K562 (cell line): ENCODE results near the gene TNFAIP8L1. TPM values are rescaled to one million over a fixed set of nuclear protein-coding genes. Genes with fewer than 3 reads are reported as not detected.

Experiments used
- ATAC-seq: fragments of 200-7000 bp; cut with Tn5 transposase; 3 replicates; pipeline ENCODE4 v1.9.1; 2020; ENCODE audit warnings: moderate library complexity
- BruUV-seq: library from RNA; stranded (reverse); fragments of 400-500 nt; replicated peaks from 2 replicates; lab custom pipeline; 2021; lab: Mats Ljungman, UMichigan
- CTCF ChIA-PET: fragments of 300-600 bp; formaldehyde crosslinking; extraction: SDS; loops from one replicate; lab custom pipeline; 2021; ENCODE audit warnings: low intra/inter-chr PET ratio; lab: Yijun Ruan, JAX
- POLR2A ChIA-PET: fragments of 300-600, 350-650 bp; sonication (Branson Sonifier 250); formaldehyde crosslinking; extraction: SDS; loops from one replicate; lab custom pipeline; 2021; ENCODE audit warnings: antibody characterized with exemption, inconsistent platforms; lab: Yijun Ruan, JAX
- DNase-seq, 4 experiments: peaks; one replicate each; pipeline versions ENCODE4 v3.0.0 to v3.0.0-alpha.2; 2011 to 2018; ENCODE audit warnings: low spot score in 3 of 4, mixed read lengths in 3 of 4; ENCODE audit errors: extremely low read depth in 1 of 4
- FAIRE-seq: peaks from 2 replicates; lab custom pipeline; 2011; peaks lifted over from hg19 to GRCh38; lab: Jason Lieb, UNC
- H2AFZ ChIP-seq: 2 replicates; pipeline ENCODE4 v1.6.0; 2011; ENCODE audit warnings: low read depth, low read length, control low read depth, inconsistent platforms
- H3K27ac ChIP-seq: fragments of 200-600 bp; 3 replicates; pipeline ENCODE4 v1.8.0; 2011; ENCODE audit warnings: low read depth, mild to moderate bottlenecking, control low read depth, inconsistent platforms, low read length, moderate library complexity, mixed read lengths; ENCODE audit errors: extremely low read depth
- H3K27me3 ChIP-seq, 2 experiments: fragments of 300-600 bp in 1 of 2; 2 replicates in 1 of 2; 3 replicates in 1 of 2; pipeline versions ENCODE4 v1.6.0 to v1.8.0; 2011; ENCODE audit warnings: inconsistent platforms in 2 of 2, low read length in 2 of 2, mild to moderate bottlenecking in 1 of 2, mixed read lengths in 1 of 2, moderate library complexity in 1 of 2; ENCODE audit not compliant: control insufficient read depth in 2 of 2, insufficient read depth in 2 of 2
- H3K36me3 ChIP-seq: fragments of 300-600 bp; 3 replicates; pipeline ENCODE4 v1.8.0; 2011; ENCODE audit warnings: mild to moderate bottlenecking, low read length, inconsistent platforms; ENCODE audit not compliant: control insufficient read depth, insufficient read depth
- H3K4me1 ChIP-seq, 2 experiments: fragments of 200-600 bp in 1 of 2; replicated peaks in 1 of 2; 2 replicates in 1 of 2; 3 replicates in 1 of 2; pipeline versions ENCODE4 v1.5.1 to v1.8.0; 2011; ENCODE audit warnings: inconsistent platforms in 2 of 2, low read length in 2 of 2, mild to moderate bottlenecking in 1 of 2, mixed read lengths in 1 of 2, moderate library complexity in 1 of 2; ENCODE audit not compliant: control insufficient read depth in 2 of 2, insufficient read depth in 2 of 2
- H3K4me2 ChIP-seq: 2 replicates; pipeline ENCODE4 v1.6.1; 2011; ENCODE audit warnings: low read length, control low read depth, inconsistent platforms, mixed read lengths; ENCODE audit not compliant: insufficient read depth
- H3K4me3 ChIP-seq: fragments of 200-600 bp; sonication (generic), shearing (Covaris generic); 2 replicates; pipeline ENCODE4 v1.5.1; 2016; ENCODE audit warnings: control low read depth, inconsistent platforms
- H3K79me2 ChIP-seq: fragments of 200-600 bp; 3 replicates; pipeline ENCODE4 v1.8.0; 2011; ENCODE audit warnings: low read length, inconsistent platforms; ENCODE audit not compliant: control insufficient read depth, insufficient read depth
- H3K9ac ChIP-seq, 2 experiments: 2 replicates each; pipeline versions ENCODE4 v1.6.0 to v1.6.1; 2011; ENCODE audit warnings: low read depth in 2 of 2, low read length in 2 of 2, control low read depth in 1 of 2, inconsistent platforms in 1 of 2, mild to moderate bottlenecking in 1 of 2, mixed read lengths in 1 of 2; ENCODE audit not compliant: insufficient read depth in 1 of 2
- H3K9me1 ChIP-seq: one replicate; pipeline ENCODE4 v1.6.0; 2011; ENCODE audit warnings: inconsistent platforms, mild to moderate bottlenecking, low read length, moderate library complexity; ENCODE audit not compliant: control insufficient read depth, insufficient read depth
- H3K9me3 ChIP-seq: replicated peaks from 2 replicates; pipeline ENCODE4 v1.5.1; 2011; ENCODE audit warnings: low read depth, low read length, inconsistent platforms; ENCODE audit not compliant: control insufficient read depth, insufficient read depth
- H4K20me1 ChIP-seq: replicated peaks from 2 replicates; pipeline ENCODE4 v1.6.1; 2011; ENCODE audit warnings: low read length, inconsistent platforms, mixed read lengths; ENCODE audit not compliant: control insufficient read depth, insufficient read depth
- CEBPG ChIP-seq, 3 experiments: fragments of 200-800 bp in 1 of 3; sonication (Bioruptor generic) in 1 of 3; sonication (generic) in 1 of 3; formaldehyde crosslinking in 1 of 3; IDR thresholded peaks in 2 of 3; conservative IDR thresholded peaks in 1 of 3; 2 replicates each; pipeline versions ENCODE4 v1.6.1 to v1.8.0; 2016 to 2022; ENCODE audit warnings: missing compliant biosample characterization in 2 of 3, missing genetic modification characterization in 2 of 3, mild to moderate bottlenecking in 1 of 3, missing genetic modification reagents in 1 of 3
- CHD1 ChIP-seq: fragments of 200-600 bp; sonication (generic); IDR thresholded peaks from one replicate; pipeline ENCODE4 v1.6.1; 2012; ENCODE audit warnings: mild to moderate bottlenecking, moderate library complexity, low read length, inconsistent platforms
- GTF2F1 ChIP-seq: IDR thresholded peaks from 2 replicates; pipeline ENCODE4 v1.6.1; 2011; ENCODE audit warnings: low read depth, low read length, improper control_type of control experiment
- HDAC6 ChIP-seq: IDR thresholded peaks from 2 replicates; pipeline ENCODE4 v1.6.1; 2012; ENCODE audit warnings: low read depth, mild to moderate bottlenecking, control low read depth, inconsistent platforms, low read length, moderate library complexity
- MYC ChIP-seq, 2 experiments: fragments of 250-450 bp in 1 of 2; sonication (Bioruptor Pico) in 1 of 2; IDR thresholded peaks; 2 replicates each; pipeline versions ENCODE4 v1.5.1 to v1.6.1; 2012 to 2021; ENCODE audit warnings: low read depth in 2 of 2, borderline replicate concordance in 1 of 2, improper control_type of control experiment in 1 of 2, low read length in 1 of 2, mild to moderate bottlenecking in 1 of 2, moderate library complexity in 1 of 2
- PHF20 ChIP-seq: fragments of 450-650 bp; IDR thresholded peaks from 2 replicates; pipeline ENCODE4 v1.6.1; 2018; ENCODE audit not compliant: partially characterized antibody
- PHTF2 ChIP-seq: fragments of 250-450 bp; sonication (Bioruptor Pico); IDR thresholded peaks from 2 replicates; pipeline ENCODE4 v1.5.0; 2021; ENCODE audit warnings: mild to moderate bottlenecking
- RFX1 ChIP-seq: fragments of 450-650 bp; IDR thresholded peaks from 2 replicates; pipeline ENCODE4 v1.6.1; 2016; ENCODE audit warnings: mild to moderate bottlenecking, moderate library complexity
- TEAD2 ChIP-seq: fragments of 450-650 bp; IDR thresholded peaks from 2 replicates; pipeline ENCODE4 v1.6.1; 2016; ENCODE audit warnings: missing genetic modification characterization, control low read depth, missing compliant biosample characterization
- ZNF431 ChIP-seq: sonication (generic); formaldehyde crosslinking; IDR thresholded peaks from 2 replicates; pipeline ENCODE4 v1.8.0; 2022; ENCODE audit warnings: mild to moderate bottlenecking, missing genetic modification reagents
- ZNF583 ChIP-seq: fragments of 250-450 bp; sonication (Bioruptor Pico); IDR thresholded peaks from 2 replicates; pipeline ENCODE4 v1.4.0; 2020
- WGBS: fragments of 100-300 bp; shearing (Covaris generic); methylation state at CpG from one replicate; pipeline ENCODE4 v1.1.6; 2016; ENCODE audit warnings: low coverage, mixed read lengths; ENCODE audit not compliant: insufficient coverage; ENCODE audit errors: missing lambda C conversion rate; 5-methylcytosine and 5-hydroxymethylcytosine counted together
- in situ Hi-C: fragments of 300-500 bp; cut with MboI; formaldehyde crosslinking; loops from 4 replicates; pipeline ENCODE4 v1.15.0; 2018; ENCODE audit warnings: inconsistent platforms, mixed read lengths
- intact Hi-C: fragments of 100-400 bp; cut with micrococcal nuclease; formaldehyde crosslinking; loops from 2 replicates; pipeline ENCODE4 v1.14.2; 2022
- polyA plus RNA-seq, 8 experiments: library from polyadenylated mRNA; depleted of rRNA in 4 of 8; stranded (reverse) in 5 of 8; unstranded in 3 of 8; fragments of >200 nt; fragmentation: Nextera tagmentation in 2 of 8; fragmentation: Illumina TruSeq in 1 of 8; extraction: Ambion mirVana in 2 of 8; extraction: Trizol in 1 of 8; gene quantifications; 2 replicates each; pipeline versions ENCODE4 v1.2.1 to v1.2.3, GENCODE V29; 2011 to 2014; ENCODE audit warnings: inconsistent platforms in 1 of 8, missing spikeins in 1 of 8
- total RNA-seq, 7 experiments: library from RNA; depleted of rRNA in 6 of 7; stranded (reverse); fragments of >200 nt in 6 of 7; fragmentation: Illumina TruSeq in 2 of 7; extraction: Trizol in 2 of 7; gene quantifications; 2 replicates each; pipeline versions ENCODE4 v1.2.1 to v1.2.3, GENCODE V29; 2011 to 2021; ENCODE audit warnings: low replicate concordance in 1 of 7
- TF ChIP-seq, protein P1 (sequence below): sonication (generic); formaldehyde crosslinking; IDR thresholded peaks from 2 replicates; pipeline ENCODE4 v1.8.0; 2023; ENCODE audit warnings: mild to moderate bottlenecking, missing genetic modification reagents
- TF ChIP-seq, protein P2 (sequence below): sonication (generic); formaldehyde crosslinking; IDR thresholded peaks from 2 replicates; pipeline ENCODE4 v1.8.1; 2023; ENCODE audit warnings: mild to moderate bottlenecking, missing genetic modification reagents
- TF ChIP-seq, protein P3 (sequence below): fragments of 450-650 bp; IDR thresholded peaks from 2 replicates; pipeline ENCODE4 v1.6.1; 2016
- TF ChIP-seq, protein P4 (sequence below): sonication (generic); formaldehyde crosslinking; IDR thresholded peaks from 2 replicates; pipeline ENCODE4 v1.8.0; 2022; ENCODE audit warnings: missing genetic modification reagents, mild to moderate bottlenecking, borderline replicate concordance

The TNFAIP8L1 gene
- total and polyA plus RNA-seq, 9 of the 15 experiments (the other 6 are each of a cell fraction or from before 2014, with no cell fraction given) = 0.69 to 9.3 (median 4.9) TPM

DNA sequence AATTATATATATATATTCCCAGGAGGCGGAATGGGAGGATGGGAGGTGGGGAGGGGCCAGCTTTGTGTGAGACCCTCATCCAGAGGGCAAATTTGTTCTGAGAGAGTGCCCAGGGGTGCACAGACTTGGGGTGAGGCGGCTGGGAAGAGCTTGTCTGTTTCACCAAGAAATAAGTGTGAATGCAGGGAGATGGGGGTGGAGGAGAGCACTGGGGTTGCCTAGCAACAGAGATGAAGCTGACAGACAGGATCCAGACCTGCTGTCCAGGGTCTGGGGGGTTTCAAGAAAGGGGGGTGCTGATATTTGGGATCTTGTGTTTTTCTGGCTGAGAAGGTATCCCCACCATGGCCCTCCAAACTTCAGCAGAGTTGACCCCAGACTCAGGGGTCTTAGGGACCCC is 18.6 kb upstream of the TNFAIP8L1 start:
- ATAC-seq (no peak), DNase-seq (peak in 1 of 4 experiments; percentile 36), FAIRE-seq (no peak)
- Histone ChIP-seq H2AFZ (no peak overlapping the region), H3K27ac (no peak overlapping the region), H3K9me1 (no peaks in the 10 kb centered on the region), H4K20me1 (no peaks in the 10 kb centered on the region), H3K9ac (no peak overlapping the region), H3K36me3 (no peaks in the 10 kb centered on the region), H3K4me1 (peaks cover 9 to 13% of the 10 kb centered on the region in 2 experiments; a peak in 4 of 5 replicates), H3K27me3 (no peaks in the 10 kb centered on the region; a peak in 1 of 5 replicates), H3K79me2 (no peaks in the 10 kb centered on the region), H3K4me3 (no peak overlapping the region), H3K9me3 (no peaks in the 10 kb centered on the region), H3K4me2 (no peak overlapping the region)
- POLR2A ChIA-PET = interaction anchor here (2.1 kb wide), 1 partner anchor 10 kb away, joined by 6 read pairs; no protein-coding TSS in a partner anchor
- CTCF ChIA-PET = no interaction called here
- intact Hi-C loops = no loop called here
- in situ Hi-C loops = no loop called here
- 23% methylated on average over 2 of the region's 2 CpGs for WGBS
- BruUV-seq = no TSS peak
- TF ChIP-seq, protein P1, sequence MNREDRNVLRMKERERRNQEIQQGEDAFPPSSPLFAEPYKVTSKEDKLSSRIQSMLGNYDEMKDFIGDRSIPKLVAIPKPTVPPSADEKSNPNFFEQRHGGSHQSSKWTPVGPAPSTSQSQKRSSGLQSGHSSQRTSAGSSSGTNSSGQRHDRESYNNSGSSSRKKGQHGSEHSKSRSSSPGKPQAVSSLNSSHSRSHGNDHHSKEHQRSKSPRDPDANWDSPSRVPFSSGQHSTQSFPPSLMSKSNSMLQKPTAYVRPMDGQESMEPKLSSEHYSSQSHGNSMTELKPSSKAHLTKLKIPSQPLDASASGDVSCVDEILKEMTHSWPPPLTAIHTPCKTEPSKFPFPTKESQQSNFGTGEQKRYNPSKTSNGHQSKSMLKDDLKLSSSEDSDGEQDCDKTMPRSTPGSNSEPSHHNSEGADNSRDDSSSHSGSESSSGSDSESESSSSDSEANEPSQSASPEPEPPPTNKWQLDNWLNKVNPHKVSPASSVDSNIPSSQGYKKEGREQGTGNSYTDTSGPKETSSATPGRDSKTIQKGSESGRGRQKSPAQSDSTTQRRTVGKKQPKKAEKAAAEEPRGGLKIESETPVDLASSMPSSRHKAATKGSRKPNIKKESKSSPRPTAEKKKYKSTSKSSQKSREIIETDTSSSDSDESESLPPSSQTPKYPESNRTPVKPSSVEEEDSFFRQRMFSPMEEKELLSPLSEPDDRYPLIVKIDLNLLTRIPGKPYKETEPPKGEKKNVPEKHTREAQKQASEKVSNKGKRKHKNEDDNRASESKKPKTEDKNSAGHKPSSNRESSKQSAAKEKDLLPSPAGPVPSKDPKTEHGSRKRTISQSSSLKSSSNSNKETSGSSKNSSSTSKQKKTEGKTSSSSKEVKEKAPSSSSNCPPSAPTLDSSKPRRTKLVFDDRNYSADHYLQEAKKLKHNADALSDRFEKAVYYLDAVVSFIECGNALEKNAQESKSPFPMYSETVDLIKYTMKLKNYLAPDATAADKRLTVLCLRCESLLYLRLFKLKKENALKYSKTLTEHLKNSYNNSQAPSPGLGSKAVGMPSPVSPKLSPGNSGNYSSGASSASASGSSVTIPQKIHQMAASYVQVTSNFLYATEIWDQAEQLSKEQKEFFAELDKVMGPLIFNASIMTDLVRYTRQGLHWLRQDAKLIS (CRISPR knock-in tag) = no peak
- TF ChIP-seq HDAC6 (no peak), RFX1 (peak; percentile 96), CEBPG (CRISPR knock-in tag; IDR thresholded peaks at IDR 0.05) (no peak), CEBPG (tag; conservative IDR thresholded peaks at IDR 0.05 in 1 of 2, IDR thresholded peaks at IDR 0.05 in 1 of 2) (no peak), PHF20 (no peak), ZNF431 (no peak), GTF2F1 (no peak), TEAD2 (tag) (no peak), CHD1 (no peak), PHTF2 (no peak), ZNF583 (no peak), MYC (IDR thresholded peaks at IDR 0.05; ENCODE audit: low read depth, low read length) (no peak), MYC (CRISPR knock-in tag; IDR thresholded peaks at IDR 0.05; ENCODE audit: borderline replicate concordance, low read depth) (no peak)
- TF ChIP-seq, protein P2, sequence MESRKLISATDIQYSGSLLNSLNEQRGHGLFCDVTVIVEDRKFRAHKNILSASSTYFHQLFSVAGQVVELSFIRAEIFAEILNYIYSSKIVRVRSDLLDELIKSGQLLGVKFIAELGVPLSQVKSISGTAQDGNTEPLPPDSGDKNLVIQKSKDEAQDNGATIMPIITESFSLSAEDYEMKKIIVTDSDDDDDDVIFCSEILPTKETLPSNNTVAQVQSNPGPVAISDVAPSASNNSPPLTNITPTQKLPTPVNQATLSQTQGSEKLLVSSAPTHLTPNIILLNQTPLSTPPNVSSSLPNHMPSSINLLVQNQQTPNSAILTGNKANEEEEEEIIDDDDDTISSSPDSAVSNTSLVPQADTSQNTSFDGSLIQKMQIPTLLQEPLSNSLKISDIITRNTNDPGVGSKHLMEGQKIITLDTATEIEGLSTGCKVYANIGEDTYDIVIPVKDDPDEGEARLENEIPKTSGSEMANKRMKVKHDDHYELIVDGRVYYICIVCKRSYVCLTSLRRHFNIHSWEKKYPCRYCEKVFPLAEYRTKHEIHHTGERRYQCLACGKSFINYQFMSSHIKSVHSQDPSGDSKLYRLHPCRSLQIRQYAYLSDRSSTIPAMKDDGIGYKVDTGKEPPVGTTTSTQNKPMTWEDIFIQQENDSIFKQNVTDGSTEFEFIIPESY (CRISPR knock-in tag) = no peak
- TF ChIP-seq, protein P3, sequence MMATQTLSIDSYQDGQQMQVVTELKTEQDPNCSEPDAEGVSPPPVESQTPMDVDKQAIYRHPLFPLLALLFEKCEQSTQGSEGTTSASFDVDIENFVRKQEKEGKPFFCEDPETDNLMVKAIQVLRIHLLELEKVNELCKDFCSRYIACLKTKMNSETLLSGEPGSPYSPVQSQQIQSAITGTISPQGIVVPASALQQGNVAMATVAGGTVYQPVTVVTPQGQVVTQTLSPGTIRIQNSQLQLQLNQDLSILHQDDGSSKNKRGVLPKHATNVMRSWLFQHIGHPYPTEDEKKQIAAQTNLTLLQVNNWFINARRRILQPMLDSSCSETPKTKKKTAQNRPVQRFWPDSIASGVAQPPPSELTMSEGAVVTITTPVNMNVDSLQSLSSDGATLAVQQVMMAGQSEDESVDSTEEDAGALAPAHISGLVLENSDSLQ = peak; percentile 64
- TF ChIP-seq, protein P4, sequence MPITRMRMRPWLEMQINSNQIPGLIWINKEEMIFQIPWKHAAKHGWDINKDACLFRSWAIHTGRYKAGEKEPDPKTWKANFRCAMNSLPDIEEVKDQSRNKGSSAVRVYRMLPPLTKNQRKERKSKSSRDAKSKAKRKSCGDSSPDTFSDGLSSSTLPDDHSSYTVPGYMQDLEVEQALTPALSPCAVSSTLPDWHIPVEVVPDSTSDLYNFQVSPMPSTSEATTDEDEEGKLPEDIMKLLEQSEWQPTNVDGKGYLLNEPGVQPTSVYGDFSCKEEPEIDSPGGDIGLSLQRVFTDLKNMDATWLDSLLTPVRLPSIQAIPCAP (CRISPR knock-in tag) = no peak
